ENCODE results near the gene ATP6V1B1.

ATP6V1B1 gene

GRCh38 chr2:70988151-70988550 is 52.5 kb downstream of the ATP6V1B1 start:
- H3K4me3 ChIP-seq (ENCODE audit: low read depth, low read length): no peak overlapping the region
- no peak for DNase-seq (ENCODE audit: low read depth)
- TF ChIP-seq CTCF (IDR thresholded peaks at IDR 0.05; ENCODE audit: low read depth, low read length, missing control alignments): no peak
- in situ Hi-C loops (cut with HindIII; ENCODE audit: low sequenced_read_pairs): no loop called here

DNA sequence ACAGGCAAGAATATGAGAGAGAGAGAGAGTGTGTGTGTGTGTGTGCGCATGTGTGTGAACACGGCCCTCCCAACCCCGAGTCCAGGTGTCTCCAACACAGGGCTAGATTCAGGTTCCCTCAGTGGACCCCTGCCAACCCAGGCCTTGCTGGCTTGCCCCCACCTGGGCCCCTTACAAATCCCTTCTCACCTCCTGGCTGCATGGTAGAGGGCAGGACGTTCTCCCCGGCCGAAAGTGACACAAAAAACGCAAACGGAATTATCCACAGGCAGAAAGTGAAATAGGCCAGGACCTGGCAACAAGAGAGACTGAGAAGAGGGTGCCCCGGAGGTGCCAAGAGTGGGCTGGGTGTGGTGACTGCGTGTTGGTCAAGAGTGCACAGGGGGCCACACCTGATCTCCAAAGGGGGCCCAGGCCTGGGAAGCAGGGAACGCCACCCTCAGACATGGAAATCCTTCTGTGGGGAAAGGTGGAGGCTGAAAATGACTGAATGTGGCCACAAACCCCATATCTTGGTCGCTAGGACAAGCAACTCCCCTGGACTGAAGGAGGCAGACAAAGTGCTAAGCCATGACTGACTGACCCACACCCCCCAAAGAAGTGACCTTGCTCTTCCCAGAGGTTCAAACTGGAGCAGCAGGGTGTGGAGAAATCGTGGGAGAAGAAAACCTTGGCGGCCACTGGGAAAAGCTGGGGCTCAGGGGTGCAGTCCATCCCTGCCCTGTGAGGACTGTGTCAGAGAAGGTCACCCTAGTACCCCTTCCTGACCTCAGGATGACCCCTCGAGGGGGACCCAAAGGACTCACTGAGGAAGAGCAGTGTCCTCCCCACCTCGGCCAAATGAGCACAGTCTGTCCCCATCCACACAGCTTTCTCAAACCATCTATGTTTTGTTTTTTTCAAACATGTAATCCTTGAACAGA is 53.3 kb downstream of the ATP6V1B1 start:
- no peak overlapping the region for H3K4me3 ChIP-seq (ENCODE audit: low read depth, low read length)
- TF ChIP-seq CTCF (IDR thresholded peaks at IDR 0.05; ENCODE audit: low read depth, low read length, missing control alignments): no peak
- DNase-seq (ENCODE audit: low read depth): no peak
- in situ Hi-C loops (cut with HindIII; ENCODE audit: low sequenced_read_pairs): no loop called here

DNA sequence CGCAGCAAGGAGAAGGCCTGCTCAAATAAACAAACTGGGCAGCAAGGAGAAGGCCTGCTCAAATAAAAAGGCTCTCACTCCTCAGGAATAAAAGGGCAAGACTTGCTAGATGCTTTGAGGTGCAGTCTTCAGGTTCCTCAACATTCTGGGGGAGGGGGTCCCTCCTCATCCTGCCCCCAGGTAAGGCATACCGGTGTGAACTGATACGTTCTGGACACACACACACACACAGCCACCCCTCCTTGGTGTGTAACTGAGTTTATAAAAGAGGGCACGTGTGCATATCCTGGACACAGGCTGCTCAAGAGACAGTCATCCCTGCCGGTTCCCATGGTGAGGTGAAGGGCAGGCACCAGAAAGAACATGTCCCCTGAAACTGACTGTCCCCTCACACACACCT is 54.5 kb downstream of the ATP6V1B1 start:
- no peak for TF ChIP-seq CTCF (IDR thresholded peaks at IDR 0.05; ENCODE audit: low read depth, low read length, missing control alignments)
- no peak for DNase-seq (ENCODE audit: low read depth)
- in situ Hi-C loops (cut with HindIII; ENCODE audit: low sequenced_read_pairs): no loop called here
- no peak overlapping the region for H3K4me3 ChIP-seq (ENCODE audit: low read depth, low read length)

DNA sequence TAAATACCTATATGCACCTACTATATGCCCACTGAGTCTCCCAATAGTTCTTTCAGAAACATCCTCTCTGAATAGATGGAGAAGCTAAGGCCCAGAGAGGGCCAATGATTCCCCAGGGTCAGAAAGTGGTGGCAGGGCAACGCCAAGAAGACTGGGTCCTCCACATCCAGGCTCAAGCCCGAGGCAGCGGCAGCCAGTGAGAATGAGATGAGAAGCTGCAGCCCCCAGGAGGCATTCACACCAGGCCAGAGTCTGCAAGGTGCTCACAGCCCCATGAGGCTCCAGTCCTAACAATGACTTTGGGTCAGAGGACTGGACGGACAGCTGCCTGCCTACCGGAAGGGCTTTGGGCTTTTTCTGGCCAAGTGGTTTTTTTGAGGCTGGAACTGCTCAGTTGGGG is 55.4 kb downstream of the ATP6V1B1 start:
- no peak for TF ChIP-seq CTCF (IDR thresholded peaks at IDR 0.05; ENCODE audit: low read depth, low read length, missing control alignments)
- no peak for DNase-seq (ENCODE audit: low read depth)
- no peak overlapping the region for H3K4me3 ChIP-seq (ENCODE audit: low read depth, low read length)
- in situ Hi-C loops (cut with HindIII; ENCODE audit: low sequenced_read_pairs): no loop called here

DNA sequence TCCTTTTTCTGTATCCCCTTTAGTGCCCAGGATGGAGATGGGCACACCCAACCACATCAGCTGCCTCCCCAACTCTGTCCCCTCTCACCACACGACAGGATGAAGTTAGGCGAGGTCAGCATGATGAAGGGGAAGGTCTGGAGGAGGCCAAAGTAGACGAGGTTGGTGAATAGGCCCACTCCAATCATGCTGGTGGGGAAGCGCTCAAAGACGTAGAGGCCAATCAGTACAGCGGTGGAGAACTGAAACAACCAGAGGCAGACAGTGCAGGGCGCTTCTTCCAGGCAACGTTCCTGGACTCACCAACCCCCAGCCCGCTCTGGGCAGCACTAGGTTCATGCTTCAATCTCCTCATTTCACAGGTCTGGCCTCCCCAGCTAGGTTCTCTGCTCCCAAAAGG is 56.0 kb downstream of the ATP6V1B1 start:
- TF ChIP-seq CTCF (IDR thresholded peaks at IDR 0.05; ENCODE audit: low read depth, low read length, missing control alignments): no peak
- H3K4me3 ChIP-seq (ENCODE audit: low read depth, low read length): no peak overlapping the region
- in situ Hi-C loops (cut with HindIII; ENCODE audit: low sequenced_read_pairs): no loop called here
- no peak for DNase-seq (ENCODE audit: low read depth)

GRCh38 chr2:70992945-70993853 is 57.5 kb downstream of the ATP6V1B1 start:
- no peak for DNase-seq (ENCODE audit: low read depth)
- no peak for TF ChIP-seq CTCF (IDR thresholded peaks at IDR 0.05; ENCODE audit: low read depth, low read length, missing control alignments)
- in situ Hi-C loops (cut with HindIII; ENCODE audit: low sequenced_read_pairs): no loop called here
- peak overlapping the region; percentile 81 for H3K4me3 ChIP-seq (ENCODE audit: low read depth, low read length)
